Choroid plexus epithelial cell (primary cell): Measurements from ENCODE around the gene TMEM139.

ENCODE experiments used
- DNase-seq: peaks from one replicate; pipeline ENCODE4 v3.0.0-alpha.2; 2010; ENCODE audit warnings: low read depth
- H3K4me3 ChIP-seq: 2 replicates; pipeline ENCODE4 v1.5.1; 2011; ENCODE audit warnings: low read depth, mild to moderate bottlenecking, control low read depth, low read length, moderate library complexity
- TF ChIP-seq, protein P1 (sequence below): conservative IDR thresholded peaks from 2 replicates; pipeline ENCODE4 v1.5.1; 2011; ENCODE audit warnings: low read depth, mild to moderate bottlenecking, control low read depth, inconsistent platforms, low read length, moderate library complexity

TMEM139 gene

DNA sequence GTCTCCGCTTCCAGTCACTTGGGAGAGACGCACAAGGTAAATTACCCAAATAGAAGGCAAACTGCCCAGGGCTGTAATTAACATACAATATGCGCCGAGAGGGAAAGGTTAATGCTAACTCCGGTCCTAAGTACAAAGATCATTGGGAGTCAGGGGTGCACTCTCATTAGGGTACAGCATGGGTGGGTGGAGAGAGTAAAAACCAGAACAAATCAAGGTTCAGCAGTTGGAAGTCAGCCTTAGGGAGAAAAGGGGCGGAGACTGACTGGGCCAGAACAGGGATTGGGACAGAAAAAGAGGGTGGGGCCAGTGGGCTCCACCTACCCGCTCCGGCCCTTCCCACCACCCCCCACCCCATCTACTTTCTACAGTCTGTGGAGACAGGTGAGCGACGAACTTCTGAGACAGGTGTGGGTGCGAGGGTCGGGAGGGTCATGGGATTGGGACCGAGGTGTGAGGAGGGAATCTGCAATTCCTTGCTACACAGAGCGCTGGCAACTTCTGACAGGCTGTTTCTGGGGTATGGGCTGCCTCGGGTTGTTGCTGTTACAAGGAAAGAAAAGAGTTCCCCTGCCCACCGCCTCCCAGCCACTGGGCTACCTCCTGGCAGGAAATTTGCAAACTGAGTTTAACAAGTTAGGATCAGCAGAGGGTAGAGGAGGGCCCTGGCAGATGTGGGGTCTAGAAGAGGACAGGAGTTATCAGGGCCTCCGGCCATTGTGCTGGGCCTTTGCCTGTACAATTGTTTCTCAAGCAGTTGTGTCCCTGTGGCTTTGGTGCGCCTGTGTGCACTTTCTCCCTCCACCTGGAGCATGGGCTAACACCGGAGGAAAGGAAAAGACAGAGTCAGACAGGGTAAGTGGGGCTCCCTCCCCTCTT, at the start of gene TMEM139:
Gene TMEM139 (plus strand): TSS at position 368 of the 879 bp plus-strand sequence. CDS start 1,000 bp downstream, outside the sequence.
- DNase-seq = no peak
- no peak within 1 kb of the TSS for H3K4me3 ChIP-seq
- TF ChIP-seq, protein P1, sequence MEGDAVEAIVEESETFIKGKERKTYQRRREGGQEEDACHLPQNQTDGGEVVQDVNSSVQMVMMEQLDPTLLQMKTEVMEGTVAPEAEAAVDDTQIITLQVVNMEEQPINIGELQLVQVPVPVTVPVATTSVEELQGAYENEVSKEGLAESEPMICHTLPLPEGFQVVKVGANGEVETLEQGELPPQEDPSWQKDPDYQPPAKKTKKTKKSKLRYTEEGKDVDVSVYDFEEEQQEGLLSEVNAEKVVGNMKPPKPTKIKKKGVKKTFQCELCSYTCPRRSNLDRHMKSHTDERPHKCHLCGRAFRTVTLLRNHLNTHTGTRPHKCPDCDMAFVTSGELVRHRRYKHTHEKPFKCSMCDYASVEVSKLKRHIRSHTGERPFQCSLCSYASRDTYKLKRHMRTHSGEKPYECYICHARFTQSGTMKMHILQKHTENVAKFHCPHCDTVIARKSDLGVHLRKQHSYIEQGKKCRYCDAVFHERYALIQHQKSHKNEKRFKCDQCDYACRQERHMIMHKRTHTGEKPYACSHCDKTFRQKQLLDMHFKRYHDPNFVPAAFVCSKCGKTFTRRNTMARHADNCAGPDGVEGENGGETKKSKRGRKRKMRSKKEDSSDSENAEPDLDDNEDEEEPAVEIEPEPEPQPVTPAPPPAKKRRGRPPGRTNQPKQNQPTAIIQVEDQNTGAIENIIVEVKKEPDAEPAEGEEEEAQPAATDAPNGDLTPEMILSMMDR = no peak

DNA sequence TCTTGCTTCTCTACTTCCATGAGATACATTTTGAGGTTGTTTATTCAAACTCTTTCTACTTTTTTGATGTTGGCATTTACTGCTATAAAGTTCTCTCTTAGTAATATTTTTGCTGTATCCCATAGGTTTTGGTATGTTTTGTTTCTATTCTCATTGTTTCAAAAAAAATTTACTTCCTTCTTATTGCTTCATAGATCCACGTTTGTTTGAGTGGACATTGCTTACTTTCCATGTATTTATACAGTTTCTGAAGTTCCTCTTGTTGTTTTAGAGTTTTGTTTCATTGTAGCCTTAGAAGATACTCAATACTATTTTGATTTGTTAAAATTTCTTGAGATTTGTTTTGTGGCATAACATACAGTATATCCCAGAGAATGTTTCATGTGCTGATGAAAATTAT, 49.2 kb upstream of the TMEM139 start:
- TF ChIP-seq, protein P1 = no peak
- no peak overlapping the region for H3K4me3 ChIP-seq
- no peak for DNase-seq

DNA sequence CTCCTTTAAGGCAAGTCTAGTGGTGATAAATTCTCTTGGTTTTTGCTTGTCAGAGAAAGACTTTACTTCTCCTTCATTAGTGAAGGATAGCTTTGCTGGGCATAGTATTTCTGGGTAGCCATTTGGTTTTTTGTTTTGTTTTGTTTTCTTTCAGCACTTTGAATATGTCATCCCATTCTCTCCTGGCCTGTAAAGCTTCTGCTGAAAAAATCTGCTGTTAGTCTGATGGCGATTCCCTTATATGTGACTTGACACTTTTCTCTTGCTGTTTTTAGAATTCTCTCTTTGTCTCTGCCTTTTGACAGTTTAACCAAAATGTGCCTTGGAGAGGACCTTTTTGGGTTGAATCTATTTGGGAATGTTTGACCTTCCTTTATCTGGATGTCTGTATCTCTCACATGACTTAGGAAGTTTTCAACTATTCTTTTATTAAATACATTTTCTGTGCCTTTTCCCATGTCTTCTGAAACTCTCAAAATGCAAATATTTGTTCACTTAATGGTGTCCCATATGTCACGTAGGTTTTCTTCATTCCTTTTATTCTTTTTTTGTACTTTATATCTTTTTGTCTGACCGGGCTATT, 48.3 kb upstream of the TMEM139 start:
- TF ChIP-seq, protein P1 = no peak
- no peak for DNase-seq
- no peak overlapping the region for H3K4me3 ChIP-seq

DNA sequence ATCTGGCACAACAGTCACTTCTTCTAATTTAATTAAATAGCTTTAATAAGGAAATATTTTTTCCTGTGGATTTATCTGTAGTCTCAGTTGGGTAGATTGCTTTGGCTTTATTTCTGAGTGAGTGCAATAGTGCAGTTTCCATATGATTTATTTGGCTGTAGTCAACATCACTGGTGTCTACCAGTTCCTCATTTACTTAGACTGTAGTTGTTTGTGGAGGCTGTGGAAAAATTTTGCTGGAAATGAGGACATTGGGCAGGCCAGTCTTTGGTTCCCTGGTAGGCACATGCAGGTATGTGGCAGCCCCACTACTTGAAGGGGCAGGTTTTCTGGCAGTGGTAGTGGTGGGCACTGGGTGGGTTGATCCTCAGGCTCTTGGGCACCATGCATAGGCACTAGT, 47.4 kb upstream of the TMEM139 start:
- H3K4me3 ChIP-seq = no peak overlapping the region
- TF ChIP-seq, protein P1 = no peak
- DNase-seq = no peak

DNA sequence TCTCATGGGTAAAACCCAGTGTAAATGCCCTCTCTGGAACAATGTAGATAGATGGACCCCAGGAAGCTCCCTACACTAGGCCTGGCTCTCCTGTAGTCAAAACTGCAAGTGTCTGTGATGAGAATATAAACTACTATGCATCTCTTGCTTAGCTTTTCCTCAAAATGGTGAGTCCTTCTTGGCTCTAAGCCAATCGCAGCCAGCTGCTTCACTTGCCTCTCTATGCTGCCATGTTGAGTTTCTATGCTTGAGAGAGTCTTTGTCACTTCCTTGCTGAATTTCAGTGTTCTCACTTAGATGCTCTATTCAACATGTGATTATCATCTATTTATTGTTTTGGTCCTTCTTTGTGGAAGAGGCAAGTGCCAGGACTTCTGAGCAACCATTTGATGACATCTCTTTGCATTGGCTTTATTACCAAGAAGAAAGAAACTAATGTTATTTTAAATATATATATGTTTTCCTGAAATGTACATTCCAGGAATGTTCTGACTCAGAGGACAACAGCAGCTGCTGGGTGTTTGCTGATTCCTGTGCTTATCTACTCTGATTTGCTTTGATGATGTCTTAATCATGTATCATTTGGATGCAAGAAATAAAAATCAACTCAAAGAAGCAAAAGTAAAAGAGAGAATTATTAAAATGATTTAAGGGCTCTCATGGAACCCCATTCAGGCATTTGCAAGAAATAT, 46.3 kb upstream of the TMEM139 start:
- H3K4me3 ChIP-seq = no peak overlapping the region
- no peak for DNase-seq
- TF ChIP-seq, protein P1 = no peak

DNA sequence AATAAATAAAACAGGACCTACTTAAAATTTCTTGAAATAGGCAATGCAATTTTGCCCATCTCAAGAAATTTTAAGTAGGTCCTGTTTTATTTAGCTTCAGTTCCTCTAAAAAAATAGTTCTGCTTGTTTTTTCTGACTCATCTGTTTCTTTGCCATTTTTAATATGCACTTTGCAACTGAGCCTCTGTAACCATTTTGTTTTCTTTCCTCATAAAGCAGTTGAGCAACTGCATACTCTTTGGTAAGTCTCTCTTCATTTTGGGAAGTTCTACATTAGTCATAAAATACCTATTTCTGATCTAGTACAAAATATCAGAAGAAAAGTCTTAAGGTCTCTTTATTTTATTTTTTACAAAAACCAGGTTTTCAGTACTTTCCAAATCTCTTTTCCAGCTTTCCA, 44.9 kb upstream of the TMEM139 start:
- peak overlapping the region; percentile 20 for H3K4me3 ChIP-seq
- DNase-seq = peak; percentile 74
- TF ChIP-seq, protein P1 = no peak
